Measurements from ENCODE around the gene ZNF581.
A peak's percentile ranks its signal among the peaks of the same experiment; 100 is the strongest.

ZNF581 gene

GRCh38 chr19:55622242-55622969 is 21.0 kb upstream of the ZNF581 start:
- intact Hi-C loops (cut with DNase I) = no loop called here
- no peak for DNase-seq

GRCh38 chr19:55623130-55623529 is 20.3 kb upstream of the ZNF581 start:
- intact Hi-C loops (cut with DNase I) = no loop called here
- DNase-seq = no peak

- intact Hi-C loops (cut with DNase I) = no loop called here
- DNase-seq = no peak
Measured at GRCh38 chr19:55623561-55623960, 19.9 kb upstream of the ZNF581 start.

GRCh38 chr19:55624109-55625003 is 19.1 kb upstream of the ZNF581 start, which contains the start of gene ZNF784:
TSS of gene ZNF784 (minus strand) at chr19:55624566. CDS start at chr19:55624561, 5 bp downstream.
- intact Hi-C loops (cut with DNase I) = no loop called here
- peak; percentile 77 to 96 (median 92) for DNase-seq

- DNase-seq = no peak
- intact Hi-C loops (cut with DNase I) = no loop called here
Measured at GRCh38 chr19:55625004-55625326, 18.5 kb upstream of the ZNF581 start.

- DNase-seq = no peak
- intact Hi-C loops (cut with DNase I) = no loop called here
Measured at GRCh38 chr19:55626350-55626749, 17.1 kb upstream of the ZNF581 start.

GRCh38 chr19:55632463-55632834 is 11.0 kb upstream of the ZNF581 start:
- intact Hi-C loops (cut with DNase I) = no loop called here
- peak in 41 of 42 donors; percentile 49 to 98 (median 86) for DNase-seq

- intact Hi-C loops (cut with DNase I) = no loop called here
- DNase-seq = no peak
Measured at GRCh38 chr19:55633861-55634260, 9.6 kb upstream of the ZNF581 start.

- no peak for DNase-seq
Measured at GRCh38 chr19:55635334-55635717, 8.1 kb upstream of the ZNF581 start.

GRCh38 chr19:55635856-55636440 is 7.5 kb upstream of the ZNF581 start:
- intact Hi-C loops (cut with DNase I) = no loop called here
- DNase-seq = no peak

More at GRCh38 chr19:55635334-55635717, 8.1 kb upstream of the ZNF581 start:
- intact Hi-C loops (cut with DNase I) = no loop called here

- intact Hi-C loops (cut with DNase I) = no loop called here
- DNase-seq = no peak
Measured at GRCh38 chr19:55636723-55637122, 6.7 kb upstream of the ZNF581 start.

- intact Hi-C loops (cut with DNase I) = no loop called here
Measured at GRCh38 chr19:55637534-55637933, 5.9 kb upstream of the ZNF581 start.

GRCh38 chr19:55638864-55639359 is 4.5 kb upstream of the ZNF581 start:
- intact Hi-C loops (cut with DNase I) = no loop called here
- peak in 8 of 42 donors; percentile 29 to 64 (median 38) for DNase-seq

More at GRCh38 chr19:55637534-55637933, 5.9 kb upstream of the ZNF581 start:
- DNase-seq = no peak

GRCh38 chr19:55640043-55640576 is 3.3 kb upstream of the ZNF581 start:
- peak in 37 of 42 donors; percentile 42 to 79 (median 62) for DNase-seq

GRCh38 chr19:55640577-55641425 is 2.6 kb upstream of the ZNF581 start, which contains the start of gene ZNF580:
TSS of gene ZNF580 (plus strand) at chr19:55641002. CDS start at chr19:55642509, 1,507 bp downstream.
- intact Hi-C loops (cut with DNase I) = no loop called here
- DNase-seq = peak in 38 of 42 donors; percentile 54 to 88 (median 73)

More at GRCh38 chr19:55640043-55640576, 3.3 kb upstream of the ZNF581 start:
- intact Hi-C loops (cut with DNase I) = no loop called here

GRCh38 chr19:55641426-55642152 is 1.9 kb upstream of the ZNF581 start:
- intact Hi-C loops (cut with DNase I) = no loop called here
- peak in 3 of 42 donors; percentile 22 to 51 (median 30) for DNase-seq

GRCh38 chr19:55642153-55643002 is 1.1 kb upstream of the ZNF581 start:
- DNase-seq = peak in 10 of 42 donors; percentile 21 to 60 (median 34)
- intact Hi-C loops (cut with DNase I) = no loop called here
